ENCODE measurements around the gene LEF1.
A peak's percentile ranks its signal among the peaks of the same experiment; 100 is the strongest.

LEF1 gene

DNA sequence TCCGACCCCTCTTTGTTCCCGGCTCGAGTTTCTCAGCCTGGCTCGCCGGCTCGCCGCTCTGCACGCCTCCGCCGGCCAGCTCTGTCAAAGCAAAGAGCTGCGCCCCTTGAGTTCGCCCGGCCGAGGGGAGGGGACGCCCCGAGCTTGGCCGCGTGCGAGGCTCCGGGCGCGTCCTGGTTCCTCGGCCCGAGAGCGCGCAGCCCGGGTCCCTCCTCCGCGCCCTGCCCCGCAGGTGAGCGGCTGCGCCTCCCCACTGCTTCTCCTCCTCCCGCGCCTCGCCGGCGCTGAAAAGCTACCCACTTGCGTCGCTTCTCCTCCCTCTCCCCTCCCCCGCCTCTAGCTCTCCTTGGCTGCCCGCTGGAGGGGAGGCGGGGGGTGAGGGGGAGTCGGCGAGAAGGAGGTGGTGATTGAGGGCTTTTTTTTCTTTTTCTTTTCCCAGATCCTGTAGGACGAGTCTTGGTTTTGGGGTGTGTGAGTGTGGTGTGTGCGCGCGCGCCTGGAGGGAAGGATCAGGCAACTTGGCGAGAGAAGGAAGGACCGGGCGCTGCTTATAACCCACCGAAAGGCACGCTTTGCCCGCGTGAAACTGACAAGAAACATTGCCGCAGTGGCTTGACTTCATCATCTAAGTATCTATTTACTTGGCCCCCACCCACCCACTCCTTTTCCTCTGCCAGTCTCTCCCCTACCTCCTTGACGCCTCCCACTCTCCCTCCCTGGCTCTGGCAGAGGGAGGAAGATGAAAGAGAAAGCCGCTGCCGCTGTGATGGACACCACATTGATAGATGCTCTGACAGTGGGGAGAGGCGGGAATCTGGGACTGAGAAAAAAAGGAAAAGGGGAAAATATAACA, at the start of gene LEF1:
LEF1 (minus strand) TSS at position 262 of the 853 bp plus-strand sequence. CDS start 1,165 bp downstream, outside the sequence.
- DNase-seq (ENCODE audit: extremely low read depth in 1 of 2, low read depth in 1 of 2), result peak; percentile 54 to 67

DNA sequence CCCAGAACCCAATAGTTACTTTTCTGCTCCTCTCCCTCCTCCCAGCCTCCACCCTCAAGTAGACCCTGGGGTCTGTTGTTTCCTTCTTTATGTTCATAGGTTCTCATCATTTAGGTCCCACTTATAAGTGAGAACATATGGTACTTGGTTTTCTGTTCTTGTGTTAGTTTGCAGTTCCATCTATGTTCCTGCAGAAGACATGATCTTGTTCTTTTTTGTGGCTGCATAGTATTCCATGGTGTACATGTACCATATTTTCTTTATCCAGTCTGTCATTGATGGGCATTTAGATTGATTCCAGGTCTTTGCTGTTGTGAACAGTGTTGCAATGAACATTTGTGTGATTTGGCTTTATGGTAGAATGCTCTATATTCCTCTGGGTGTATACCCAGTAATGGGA, 47.8 kb upstream of the LEF1 start:
- DNase-seq (ENCODE audit: extremely low read depth in 1 of 2, low read depth in 1 of 2), result no peak

DNA sequence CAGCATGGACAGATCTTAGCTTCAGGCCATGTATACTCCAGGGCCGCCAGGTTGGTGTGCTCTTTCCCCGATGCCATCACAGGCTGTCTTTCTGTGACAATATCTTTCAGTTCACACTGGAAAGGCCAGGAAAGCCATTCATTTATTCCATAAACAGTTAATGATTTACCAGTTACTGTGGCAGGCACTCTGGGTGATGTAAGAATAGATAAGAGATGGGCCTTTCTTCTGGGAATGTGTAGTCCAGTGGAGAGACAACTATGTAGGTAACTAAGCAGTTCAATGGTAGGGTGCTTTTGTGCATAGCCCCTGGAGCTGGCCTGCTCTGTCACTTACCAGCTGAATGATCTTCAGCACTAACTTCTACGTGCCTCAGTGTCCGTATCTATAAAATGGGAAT, 46.3 kb upstream of the LEF1 start:
- DNase-seq (ENCODE audit: extremely low read depth in 1 of 2, low read depth in 1 of 2), result no peak

DNA sequence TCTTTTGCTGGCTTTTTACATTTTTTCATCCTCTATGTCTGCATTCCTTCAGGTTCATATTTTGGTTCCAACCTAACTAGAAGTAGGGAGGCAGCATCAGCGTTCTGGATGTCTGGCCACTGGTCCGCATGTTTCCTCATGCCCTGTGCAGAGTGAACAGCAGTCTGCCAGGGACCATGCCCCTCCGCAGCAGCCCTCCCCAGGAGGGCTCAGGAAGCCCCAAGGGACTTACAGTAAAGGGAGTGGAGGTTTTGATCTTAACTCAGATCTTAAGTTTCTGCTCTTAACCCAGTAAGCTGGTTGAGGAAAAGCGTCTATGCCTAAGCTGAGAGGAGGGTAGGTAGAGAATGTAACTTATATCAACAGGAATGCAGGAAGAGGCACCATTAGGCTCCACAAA, 45.0 kb upstream of the LEF1 start:
- no peak for DNase-seq (ENCODE audit: extremely low read depth in 1 of 2, low read depth in 1 of 2)

DNA sequence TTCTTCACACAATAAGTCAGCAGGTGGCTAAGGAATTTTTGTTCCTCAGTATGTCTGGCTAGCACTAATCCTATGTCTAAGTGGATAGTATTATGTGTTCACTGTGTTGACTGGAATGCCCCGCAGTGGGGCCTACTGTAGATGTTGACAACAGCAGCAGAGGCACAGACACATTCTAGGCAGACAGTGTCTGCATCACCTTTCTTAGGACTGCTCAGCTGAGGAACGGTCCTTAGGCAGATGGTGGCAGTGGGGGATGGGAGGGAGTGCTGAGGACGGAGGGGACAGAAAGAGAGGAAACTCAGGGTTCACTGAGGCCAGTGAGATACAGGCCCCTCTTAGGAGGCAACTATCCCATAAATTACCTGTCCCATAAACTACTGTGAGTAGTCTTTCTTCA, 44.6 kb upstream of the LEF1 start:
- DNase-seq (ENCODE audit: extremely low read depth in 1 of 2, low read depth in 1 of 2), result no peak

DNA sequence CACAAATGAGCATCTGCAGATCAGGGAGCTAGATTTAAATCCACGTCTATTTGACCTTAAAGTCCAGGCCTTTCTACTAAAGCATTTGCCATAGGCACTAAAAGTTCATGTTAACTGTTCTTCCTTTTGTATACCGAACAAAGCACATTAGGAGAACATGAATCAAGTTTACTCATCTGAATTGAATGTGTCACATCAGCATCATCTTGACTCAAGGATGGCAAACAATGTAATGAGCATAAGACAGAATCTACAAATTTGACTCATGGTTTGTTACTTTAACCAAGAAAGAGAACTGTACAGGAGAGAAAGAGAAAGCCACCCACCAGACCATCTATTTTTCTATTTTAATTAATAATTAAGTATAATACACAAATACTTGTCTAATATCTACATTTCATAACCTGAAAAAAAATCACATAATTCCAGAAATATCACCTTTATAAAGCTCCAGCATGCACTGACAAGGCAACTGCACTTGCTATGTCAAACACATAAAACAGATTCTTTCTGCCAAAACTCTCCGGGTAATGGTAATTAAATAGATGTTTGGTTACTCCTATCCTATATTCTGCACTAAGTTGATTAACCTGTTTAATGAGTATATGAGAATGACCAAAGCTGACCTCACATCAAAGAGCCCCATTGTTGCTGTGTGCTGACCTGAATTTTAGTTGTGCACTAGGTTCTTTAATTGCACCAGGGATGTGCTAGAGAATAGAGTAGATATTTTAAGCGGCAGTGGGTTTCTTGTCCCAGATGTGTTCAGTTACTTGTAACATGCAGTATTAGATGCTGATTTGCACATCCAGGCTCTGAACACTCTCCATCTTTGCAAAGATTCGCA, 42.5 kb upstream of the LEF1 start:
- DNase-seq (ENCODE audit: extremely low read depth in 1 of 2, low read depth in 1 of 2), result no peak

DNA sequence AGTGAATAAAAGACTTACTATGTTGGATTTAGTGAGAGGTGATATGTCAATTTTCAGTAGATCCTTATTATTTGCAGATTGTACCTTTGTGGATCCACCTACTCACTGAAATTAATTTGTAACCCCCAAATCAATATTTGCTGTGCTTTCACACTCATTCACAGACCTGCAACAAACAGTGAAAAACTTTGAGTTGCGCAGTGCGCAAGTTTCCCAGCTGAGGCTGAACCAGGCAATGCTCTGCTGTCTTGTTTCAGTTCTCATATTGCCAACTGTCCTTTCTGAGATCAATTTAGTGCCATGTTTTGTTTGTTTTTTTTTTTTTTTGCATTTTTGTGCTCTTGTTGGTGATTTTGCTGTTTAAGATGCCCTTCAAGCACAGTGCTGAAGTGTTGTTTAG, 40.8 kb upstream of the LEF1 start:
- no peak for DNase-seq (ENCODE audit: extremely low read depth in 1 of 2, low read depth in 1 of 2)

DNA sequence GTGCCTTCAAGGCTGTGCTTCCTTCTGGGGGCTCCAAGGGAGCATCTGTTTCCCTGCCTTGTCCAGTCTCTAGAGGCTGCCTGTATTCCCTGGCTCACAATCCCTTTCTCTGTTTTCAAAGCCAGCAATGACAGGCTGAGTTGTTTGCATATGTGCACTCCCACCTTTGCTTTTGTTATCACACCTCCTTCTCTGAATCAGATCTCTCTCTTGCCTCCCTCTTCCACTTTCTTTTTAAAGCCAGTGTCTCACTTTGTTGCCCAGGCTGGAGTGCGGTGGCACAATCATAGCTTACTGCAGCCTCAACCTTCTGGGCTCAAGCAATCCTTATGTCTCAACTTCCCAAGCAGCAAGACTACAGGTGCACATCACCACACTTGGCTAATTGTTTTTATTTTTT, 37.1 kb upstream of the LEF1 start:
- DNase-seq (ENCODE audit: extremely low read depth in 1 of 2, low read depth in 1 of 2), result no peak

DNA sequence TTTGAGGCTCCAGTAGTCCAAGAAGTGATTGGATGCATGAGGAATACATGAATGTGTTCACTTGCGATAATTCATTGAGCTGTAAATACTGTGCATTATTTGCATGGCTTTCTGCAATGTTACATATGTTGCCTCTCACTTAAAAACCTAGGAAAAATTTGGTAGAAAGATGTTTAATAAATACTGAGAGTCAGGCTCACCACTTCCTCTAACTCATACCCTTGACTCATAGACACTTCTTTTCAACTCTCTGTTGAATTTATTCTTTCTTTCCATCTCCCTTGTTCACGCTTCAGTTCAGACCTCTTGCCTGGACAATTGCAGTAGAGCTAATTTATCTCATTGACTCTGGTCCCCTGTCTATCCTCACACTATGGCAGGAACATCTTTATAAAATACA, 35.8 kb upstream of the LEF1 start:
- no peak for DNase-seq (ENCODE audit: extremely low read depth in 1 of 2, low read depth in 1 of 2)

DNA sequence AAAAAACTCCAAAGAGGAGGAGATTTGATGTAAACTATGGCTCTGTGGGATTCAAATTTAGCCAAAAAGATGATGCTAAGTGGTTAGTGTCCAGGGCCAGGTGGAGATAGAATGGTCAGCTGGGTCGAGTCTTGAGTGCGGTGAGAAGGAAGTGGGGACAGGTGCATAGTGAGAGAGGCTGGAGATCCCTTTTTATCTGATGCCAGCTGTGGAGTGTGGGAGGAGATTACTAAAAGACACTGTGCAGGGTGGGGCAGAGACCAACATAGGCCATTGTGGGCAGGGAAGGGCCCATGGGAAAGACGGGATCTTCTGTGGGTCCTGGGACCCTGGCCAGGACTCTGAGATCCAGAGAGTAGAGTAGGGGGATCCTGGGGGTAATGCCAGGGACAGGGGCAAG, 34.6 kb upstream of the LEF1 start:
- DNase-seq (ENCODE audit: extremely low read depth in 1 of 2, low read depth in 1 of 2), result no peak

DNA sequence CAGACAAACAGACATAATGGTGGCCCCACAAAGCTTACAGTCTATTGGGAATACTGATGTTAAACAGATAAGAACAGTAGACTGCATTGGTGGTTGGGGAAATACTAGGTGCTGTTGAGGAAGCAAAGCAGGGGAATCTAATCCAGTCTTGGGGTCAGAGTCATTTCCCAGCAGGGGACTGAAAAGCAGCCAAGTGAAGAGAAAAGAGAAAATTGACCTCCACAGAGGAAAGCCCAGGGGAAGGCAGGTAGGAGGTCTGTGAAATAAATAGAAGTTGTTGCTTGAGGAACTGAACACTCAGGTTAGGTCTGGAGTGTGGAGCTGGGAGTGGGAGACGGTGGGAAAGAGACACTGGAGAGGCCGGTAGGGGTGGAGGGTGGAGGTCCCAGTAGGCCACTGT, 33.0 kb upstream of the LEF1 start:
- DNase-seq (ENCODE audit: extremely low read depth in 1 of 2, low read depth in 1 of 2), result no peak

DNA sequence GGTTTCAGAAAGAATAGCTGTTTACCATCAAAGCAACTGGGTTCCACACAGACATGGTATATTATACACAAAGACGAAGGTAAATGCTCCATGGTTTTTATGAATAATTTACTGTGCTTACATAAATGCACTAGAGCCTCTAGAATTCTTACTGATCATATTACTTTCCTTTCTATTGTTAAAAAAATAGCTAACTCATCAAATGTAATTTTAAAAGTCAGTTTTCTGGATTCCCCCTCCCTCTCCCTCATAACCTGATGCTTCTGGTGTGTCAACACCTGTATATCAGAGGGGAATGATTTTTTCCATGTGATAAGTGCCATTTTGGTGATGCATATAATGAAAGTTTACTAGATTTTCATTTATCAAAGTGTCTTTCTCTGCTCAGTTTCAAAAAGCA, 31.1 kb upstream of the LEF1 start:
- no peak for DNase-seq (ENCODE audit: extremely low read depth in 1 of 2, low read depth in 1 of 2)

DNA sequence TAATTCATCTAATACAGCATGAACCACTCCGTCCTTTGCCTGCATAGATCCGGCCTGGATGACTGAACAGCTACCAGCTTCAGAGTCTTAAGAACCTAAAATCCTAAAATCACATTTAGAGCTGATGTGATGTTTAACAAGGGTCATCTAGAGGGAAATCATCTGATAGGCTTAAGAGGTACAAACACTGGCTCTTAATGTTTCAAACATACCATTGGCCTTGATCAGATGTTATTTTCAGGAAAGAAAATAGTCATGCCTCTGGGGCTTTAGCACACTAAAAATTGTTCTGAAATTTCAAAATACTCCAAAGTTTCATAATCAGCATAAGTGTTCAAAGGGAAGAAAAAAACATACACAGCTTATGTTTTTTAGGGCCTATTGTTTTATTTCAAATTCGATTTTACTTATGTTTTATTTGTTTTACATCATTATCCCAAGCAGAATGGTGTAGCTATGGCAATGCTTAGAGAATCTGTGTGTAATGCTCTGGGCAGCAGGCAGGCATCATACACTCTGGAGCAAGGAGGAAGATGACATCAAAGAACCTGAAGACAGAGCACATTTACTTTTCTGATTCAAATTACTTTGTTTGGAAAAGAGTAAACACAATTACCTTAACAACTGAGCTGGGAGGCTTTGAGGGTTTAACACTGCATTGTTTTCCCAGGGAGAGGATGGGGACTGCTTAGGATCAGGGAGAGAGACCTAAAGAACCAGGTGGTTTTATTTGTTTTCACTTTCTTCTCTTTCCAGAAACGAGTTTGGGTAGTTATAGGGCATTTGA, 25.3 kb upstream of the LEF1 start:
- no peak for DNase-seq (ENCODE audit: extremely low read depth in 1 of 2, low read depth in 1 of 2)

DNA sequence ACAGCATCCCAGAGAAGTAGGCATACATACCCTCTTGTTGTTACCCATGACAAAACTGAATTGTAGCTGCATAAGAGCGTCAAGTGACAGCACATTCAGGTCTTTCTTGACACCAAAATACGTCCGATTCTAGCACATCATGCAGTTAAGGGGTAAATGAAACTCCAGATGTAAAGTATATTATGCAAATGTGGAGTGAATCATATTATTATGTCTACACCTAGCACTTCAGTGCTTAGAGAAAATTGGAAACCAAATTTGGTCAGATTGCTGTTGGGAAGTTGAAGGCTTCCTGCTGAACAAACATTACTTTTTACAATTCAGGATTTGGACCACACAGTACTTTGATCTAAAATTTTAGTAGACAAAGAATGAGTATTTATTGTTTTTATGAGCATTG, 24.2 kb upstream of the LEF1 start:
- DNase-seq (ENCODE audit: extremely low read depth in 1 of 2, low read depth in 1 of 2), result no peak

DNA sequence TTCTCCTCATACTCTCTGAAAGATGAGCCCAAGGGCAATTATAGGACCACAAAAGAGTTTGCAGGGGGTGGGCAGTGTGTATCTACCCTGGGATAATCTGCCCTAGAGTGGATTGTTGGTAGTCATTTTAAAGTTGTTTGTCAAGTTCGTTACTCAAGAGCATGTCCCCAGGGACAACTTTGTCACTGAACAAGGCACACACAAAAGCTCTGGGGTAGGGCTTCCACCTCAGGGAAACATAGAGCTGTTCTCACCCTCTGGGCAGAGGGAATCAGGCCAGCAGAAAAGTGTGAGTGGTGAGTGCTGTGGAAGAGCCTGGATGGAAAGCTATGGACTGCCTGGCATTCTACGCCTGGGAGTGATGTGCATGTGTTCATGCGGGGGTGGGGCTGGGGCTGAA, 23.3 kb upstream of the LEF1 start:
- no peak for DNase-seq (ENCODE audit: extremely low read depth in 1 of 2, low read depth in 1 of 2)

DNA sequence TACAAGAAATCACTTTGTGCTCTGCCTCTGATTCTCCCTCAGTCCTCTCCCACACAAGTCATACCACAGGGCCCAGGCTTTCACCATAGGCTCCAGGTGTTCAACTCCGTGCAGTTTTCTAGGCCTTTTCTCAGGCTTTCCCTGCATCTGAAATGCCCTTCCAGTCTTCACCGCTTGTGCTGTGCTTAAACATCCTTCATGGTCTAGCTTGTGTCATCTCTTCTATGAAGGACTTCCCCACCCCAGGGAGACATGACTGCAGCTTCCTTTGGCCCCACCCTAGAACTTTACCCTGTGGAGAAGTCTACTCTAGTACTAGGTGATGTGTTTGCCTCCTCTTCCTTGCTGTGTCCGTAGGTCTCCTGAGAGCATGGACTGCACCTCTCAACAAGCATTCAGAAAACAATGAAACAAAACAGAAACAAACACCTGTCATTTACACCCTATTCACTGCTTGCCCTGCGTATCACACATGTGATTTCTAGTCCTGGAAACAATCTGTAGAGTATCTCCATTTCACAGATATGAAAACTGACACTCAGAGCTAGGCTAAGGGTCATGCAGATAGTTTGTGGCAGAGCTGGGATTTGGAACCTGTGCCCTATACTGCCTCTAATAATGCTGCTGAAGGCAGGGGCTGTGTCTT, 22.7 kb upstream of the LEF1 start:
- DNase-seq (ENCODE audit: extremely low read depth in 1 of 2, low read depth in 1 of 2), result no peak

DNA sequence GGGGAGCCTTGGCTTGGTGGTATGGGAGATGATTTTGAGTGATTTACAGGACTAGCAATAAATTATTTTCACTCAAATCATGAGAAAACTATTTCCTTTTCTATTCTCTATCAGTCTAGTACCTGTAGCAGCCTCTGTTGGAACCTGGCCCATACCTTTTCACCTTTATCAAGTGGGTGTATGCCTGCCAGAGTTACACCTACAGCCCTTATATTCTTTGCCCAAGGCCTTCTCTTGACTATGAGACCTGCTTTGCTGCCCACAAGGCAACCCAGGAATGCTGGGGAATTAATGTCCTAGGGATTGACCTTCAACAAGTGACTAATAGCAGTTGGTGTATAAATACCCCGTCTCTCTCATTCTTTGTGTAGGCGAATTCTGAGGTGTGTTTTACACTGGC, 20.0 kb upstream of the LEF1 start:
- no peak for DNase-seq (ENCODE audit: extremely low read depth in 1 of 2, low read depth in 1 of 2)

DNA sequence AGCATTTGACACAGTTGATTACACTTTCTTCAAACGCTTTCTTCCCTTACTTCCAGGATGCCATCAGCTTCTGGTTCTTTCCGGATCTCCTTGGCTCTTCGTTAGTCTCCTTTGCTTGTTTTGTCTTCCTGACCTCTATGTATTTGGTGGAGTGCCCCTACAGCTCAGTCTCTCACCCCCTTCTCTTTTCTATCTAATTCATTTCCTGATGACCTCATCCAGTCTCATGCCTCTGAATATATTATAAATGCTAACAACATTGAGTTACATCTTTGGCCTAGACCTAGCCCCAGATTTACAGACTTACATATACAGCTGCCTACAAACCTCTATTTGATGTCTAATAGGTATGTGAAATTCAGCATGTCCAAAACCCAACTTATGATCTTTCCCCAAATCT, 16.5 kb upstream of the LEF1 start:
- no peak for DNase-seq (ENCODE audit: extremely low read depth in 1 of 2, low read depth in 1 of 2)

DNA sequence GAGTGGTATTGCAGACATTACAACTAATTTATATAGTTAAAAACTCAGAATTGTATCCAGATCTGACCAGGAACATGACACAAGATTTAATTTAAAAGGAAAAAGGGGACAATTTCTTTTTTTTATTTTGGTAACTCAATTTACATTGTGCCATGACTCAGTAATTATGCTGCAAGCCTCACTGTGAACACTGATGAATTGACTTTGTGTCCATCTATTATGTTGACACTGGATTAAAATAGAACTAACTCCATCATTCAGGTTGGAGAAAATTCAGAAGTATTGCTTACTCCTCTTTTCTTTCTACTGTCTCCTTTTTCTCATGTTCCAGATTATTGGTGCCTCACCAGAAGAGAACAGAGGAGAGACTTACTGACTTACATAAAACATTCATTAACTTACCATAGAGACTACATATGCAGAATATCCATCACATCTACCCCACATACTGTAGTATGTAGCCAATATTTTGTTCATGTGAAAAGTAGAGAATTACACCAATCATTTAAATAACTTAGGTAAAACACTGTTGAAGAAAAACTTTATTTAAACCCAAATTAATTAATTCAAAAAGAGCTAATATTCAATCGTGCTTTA, 15.8 kb upstream of the LEF1 start:
- DNase-seq (ENCODE audit: extremely low read depth in 1 of 2, low read depth in 1 of 2), result no peak

DNA sequence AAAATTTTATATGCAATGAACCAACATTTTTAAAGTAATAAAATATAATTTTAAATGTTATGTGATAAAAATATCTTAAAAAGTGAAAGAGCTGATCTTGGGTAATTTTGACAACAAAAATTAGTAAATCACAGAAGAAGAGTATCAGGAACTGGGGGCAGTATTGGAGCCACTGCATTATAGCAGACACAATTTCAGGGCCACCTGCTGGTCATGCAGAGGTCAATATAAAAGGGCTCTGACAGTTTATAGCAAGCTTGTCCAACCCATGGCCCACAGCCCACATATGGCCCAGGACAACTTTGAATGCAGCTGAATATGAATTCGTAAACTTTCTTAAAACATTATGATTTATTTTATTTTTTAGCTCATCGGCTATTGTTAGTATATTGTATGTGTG, 13.0 kb upstream of the LEF1 start:
- DNase-seq (ENCODE audit: extremely low read depth in 1 of 2, low read depth in 1 of 2), result no peak

DNA sequence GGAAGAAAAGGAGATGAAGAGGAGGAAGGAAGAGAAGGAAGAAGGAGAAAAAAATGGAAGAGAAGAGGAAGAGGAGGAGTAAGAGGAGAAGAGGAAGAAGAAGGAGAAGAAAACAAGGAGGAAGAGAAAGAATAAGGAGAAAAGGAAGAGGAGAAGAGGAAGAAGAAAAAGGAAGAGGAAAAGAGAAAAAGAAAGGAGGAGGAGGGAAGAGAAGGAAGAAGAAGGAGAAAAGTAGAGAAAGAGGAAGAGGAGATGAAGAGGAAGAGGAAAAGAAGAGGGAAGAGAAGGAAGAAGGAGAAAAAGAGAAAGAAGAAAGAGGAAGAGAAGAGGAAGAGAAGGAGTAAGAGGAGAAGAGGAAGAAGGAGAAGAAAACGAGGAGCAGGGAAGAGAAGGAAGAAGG, 11.8 kb upstream of the LEF1 start:
- DNase-seq (ENCODE audit: extremely low read depth in 1 of 2, low read depth in 1 of 2), result no peak
